ENCODE results near the gene MOCS3. TPM values are rescaled to one million over a fixed set of nuclear protein-coding genes. Genes with fewer than 3 reads are reported as not detected.

Gene MOCS3
- total RNA-seq, 2 donors from 2014 or later = 6.6 to 7.9 TPM

DNA sequence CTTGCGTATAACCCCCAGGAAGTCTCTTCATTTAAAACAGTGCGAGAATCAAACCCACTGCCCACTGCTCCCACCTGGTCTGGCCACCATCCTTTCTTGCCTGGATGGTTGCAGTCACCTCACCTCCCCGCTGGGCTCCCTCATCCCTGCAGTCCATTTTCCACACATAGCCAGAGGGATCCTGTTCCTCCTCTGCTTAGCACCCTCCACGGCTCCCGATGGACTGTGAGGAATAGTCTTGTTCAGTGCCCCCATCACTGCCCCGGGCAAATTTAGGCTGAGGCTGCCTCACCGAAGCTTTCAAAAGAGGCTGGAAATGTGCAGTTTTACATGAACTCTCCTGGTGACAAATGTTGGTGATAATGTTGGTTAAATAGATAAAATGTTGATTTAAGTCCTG is 46.6 kb downstream of the MOCS3 start:
- WGBS = 95% methylated on average over 7 of the region's 7 CpGs
- TF ChIP-seq, protein P1, sequence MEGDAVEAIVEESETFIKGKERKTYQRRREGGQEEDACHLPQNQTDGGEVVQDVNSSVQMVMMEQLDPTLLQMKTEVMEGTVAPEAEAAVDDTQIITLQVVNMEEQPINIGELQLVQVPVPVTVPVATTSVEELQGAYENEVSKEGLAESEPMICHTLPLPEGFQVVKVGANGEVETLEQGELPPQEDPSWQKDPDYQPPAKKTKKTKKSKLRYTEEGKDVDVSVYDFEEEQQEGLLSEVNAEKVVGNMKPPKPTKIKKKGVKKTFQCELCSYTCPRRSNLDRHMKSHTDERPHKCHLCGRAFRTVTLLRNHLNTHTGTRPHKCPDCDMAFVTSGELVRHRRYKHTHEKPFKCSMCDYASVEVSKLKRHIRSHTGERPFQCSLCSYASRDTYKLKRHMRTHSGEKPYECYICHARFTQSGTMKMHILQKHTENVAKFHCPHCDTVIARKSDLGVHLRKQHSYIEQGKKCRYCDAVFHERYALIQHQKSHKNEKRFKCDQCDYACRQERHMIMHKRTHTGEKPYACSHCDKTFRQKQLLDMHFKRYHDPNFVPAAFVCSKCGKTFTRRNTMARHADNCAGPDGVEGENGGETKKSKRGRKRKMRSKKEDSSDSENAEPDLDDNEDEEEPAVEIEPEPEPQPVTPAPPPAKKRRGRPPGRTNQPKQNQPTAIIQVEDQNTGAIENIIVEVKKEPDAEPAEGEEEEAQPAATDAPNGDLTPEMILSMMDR (IDR thresholded peaks at IDR 0.05) = no peak
- TF ChIP-seq POLR2AphosphoS5 (IDR thresholded peaks at IDR 0.05) (no peak), POLR2A (IDR thresholded peaks at IDR 0.05) (no peak)
- no peak overlapping the region for H3K4me3 ChIP-seq
- H3K27me3 ChIP-seq (replicated peaks; ENCODE audit: insufficient read depth) = no peaks in the 10 kb centered on the region
- DNase-seq (ENCODE audit: low spot score) = no peak
- H3K9me3 ChIP-seq = no peaks in the 10 kb centered on the region
- no peaks in the 10 kb centered on the region for H3K36me3 ChIP-seq
- H3K27ac ChIP-seq = no peak overlapping the region
- no peaks in the 10 kb centered on the region for H3K4me1 ChIP-seq (replicated peaks)
- intact Hi-C loops (cut with DNase I) = no loop called here

DNA sequence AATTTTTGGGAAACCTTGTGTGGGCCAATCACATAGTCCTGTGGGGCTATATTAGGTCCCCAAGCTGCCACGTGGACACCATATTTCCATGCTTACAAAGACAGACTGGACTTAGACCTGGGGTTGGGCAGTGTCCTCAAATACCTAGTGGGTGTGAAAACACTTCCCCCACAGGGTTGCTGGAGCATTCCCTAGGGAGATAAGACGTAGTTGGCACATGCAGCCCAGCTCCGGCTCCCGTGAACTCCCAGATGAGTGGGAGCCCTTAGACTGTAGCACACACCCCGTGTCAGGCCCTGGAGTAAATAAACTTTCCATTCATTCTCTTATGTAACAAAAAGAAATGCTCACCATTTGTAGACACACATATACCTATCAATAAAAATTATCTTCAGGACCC is 50.1 kb downstream of the MOCS3 start:
- intact Hi-C loops (cut with DNase I) = no loop called here
- DNase-seq (ENCODE audit: low spot score) = no peak

DNA sequence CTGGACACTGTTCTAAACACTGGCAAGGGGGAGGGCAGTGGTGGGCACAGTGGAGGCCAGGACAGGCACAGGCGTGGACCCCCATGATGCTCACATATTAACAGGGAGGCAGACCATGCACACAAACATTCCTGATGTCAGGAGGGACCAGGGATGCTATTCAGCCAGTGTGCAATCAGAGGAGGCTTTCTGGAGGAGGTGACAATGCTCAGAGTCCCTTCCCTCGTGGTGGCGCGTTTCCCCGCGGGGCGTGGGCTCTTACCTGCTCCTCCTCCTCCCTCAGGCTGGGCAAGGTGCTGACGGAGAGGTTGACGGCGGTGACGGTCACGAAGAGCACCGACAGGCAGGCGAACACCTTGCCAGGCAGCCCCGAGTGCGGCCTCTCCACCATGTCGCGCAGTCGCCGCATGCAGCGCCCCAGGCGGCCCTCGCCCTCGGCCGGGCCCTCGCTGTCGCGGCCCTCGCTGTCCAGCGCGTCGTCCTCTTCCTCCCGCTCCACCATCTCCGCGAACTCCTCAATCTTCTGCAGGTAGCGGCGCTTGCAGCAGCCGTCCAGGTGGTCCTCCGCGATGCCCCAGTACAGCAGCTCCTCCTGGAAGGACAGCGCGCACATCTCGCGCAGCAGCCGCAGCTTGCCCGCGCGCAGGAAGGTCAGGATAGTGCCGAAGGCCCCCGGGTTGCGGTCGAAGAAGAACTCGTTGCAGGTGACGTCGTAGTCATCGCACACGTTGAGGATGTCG is 50.9 kb downstream of the MOCS3 start:
- 88% methylated on average over 58 of the region's 58 CpGs for WGBS
- Histone ChIP-seq H3K4me3 (no peak overlapping the region), H3K27ac (no peak overlapping the region), H3K36me3 (no peaks in the 10 kb centered on the region), H3K9me3 (no peaks in the 10 kb centered on the region), H3K27me3 (replicated peaks; ENCODE audit: insufficient read depth) (no peaks in the 10 kb centered on the region), H3K4me1 (replicated peaks) (no peaks in the 10 kb centered on the region)
- TF ChIP-seq, protein P1 (IDR thresholded peaks at IDR 0.05) = no peak
- TF ChIP-seq POLR2AphosphoS5 (IDR thresholded peaks at IDR 0.05) (no peak), POLR2A (IDR thresholded peaks at IDR 0.05) (no peak)
- intact Hi-C loops (cut with DNase I) = no loop called here
- no peak for DNase-seq (ENCODE audit: low spot score)

More for the DNA sequence above, 50.1 kb downstream of the MOCS3 start:
- TF ChIP-seq POLR2AphosphoS5 (IDR thresholded peaks at IDR 0.05) (no peak), POLR2A (IDR thresholded peaks at IDR 0.05) (no peak)
- H3K36me3 ChIP-seq = no peaks in the 10 kb centered on the region
- H3K4me1 ChIP-seq (replicated peaks) = no peaks in the 10 kb centered on the region
- no peak overlapping the region for H3K27ac ChIP-seq
- WGBS = 83% methylated on average over 5 of the region's 5 CpGs
- no peaks in the 10 kb centered on the region for H3K9me3 ChIP-seq
- no peaks in the 10 kb centered on the region for H3K27me3 ChIP-seq (replicated peaks; ENCODE audit: insufficient read depth)
- no peak overlapping the region for H3K4me3 ChIP-seq

DNA sequence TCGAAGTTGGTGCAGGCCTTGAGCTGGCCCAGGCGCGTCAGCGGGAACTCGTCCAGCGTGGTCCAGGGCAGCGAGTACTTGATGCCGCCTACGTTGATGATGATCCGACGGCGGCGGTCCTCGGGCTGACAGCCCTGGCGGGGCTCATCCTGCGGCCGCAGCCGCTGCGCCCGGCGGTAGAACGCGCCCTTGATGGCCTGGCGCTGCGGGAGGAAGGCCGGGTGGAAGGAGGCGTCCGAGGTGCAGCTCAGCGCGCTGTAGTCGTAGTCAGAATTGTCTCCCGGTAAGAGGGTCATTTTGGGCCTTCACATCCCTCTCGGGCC is 51.4 kb downstream of the MOCS3 start:
- Histone ChIP-seq H3K4me1 (replicated peaks) (no peaks in the 10 kb centered on the region), H3K27ac (no peak overlapping the region), H3K36me3 (no peaks in the 10 kb centered on the region), H3K9me3 (no peaks in the 10 kb centered on the region), H3K4me3 (no peak overlapping the region), H3K27me3 (replicated peaks; ENCODE audit: insufficient read depth) (no peaks in the 10 kb centered on the region)
- TF ChIP-seq, protein P1 (IDR thresholded peaks at IDR 0.05) = no peak
- TF ChIP-seq POLR2AphosphoS5 (IDR thresholded peaks at IDR 0.05) (no peak), POLR2A (IDR thresholded peaks at IDR 0.05) (no peak)
- intact Hi-C loops (cut with DNase I) = no loop called here
- 92% methylated on average over 32 of the region's 33 CpGs for WGBS
- DNase-seq (ENCODE audit: low spot score) = no peak

DNA sequence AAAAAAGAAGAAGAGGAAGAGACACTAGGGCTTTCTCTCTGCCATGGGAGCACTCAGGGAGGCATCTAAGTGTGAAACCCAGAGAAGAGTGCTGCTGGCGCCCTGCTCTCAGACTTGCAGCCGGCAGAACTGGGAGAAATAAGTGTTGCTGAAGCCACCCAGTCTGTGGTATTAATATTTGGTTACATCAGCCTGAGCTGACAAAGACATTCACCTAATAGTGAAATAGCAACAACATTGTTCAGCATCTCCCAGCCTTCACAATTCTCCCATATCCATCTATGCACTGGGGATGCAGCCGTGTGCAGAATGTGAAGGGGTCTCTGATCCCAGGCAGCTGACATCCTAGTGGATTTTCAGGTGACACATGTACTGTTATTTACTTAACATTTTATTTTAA is 52.3 kb downstream of the MOCS3 start:
- Histone ChIP-seq H3K27me3 (replicated peaks; ENCODE audit: insufficient read depth) (no peaks in the 10 kb centered on the region), H3K27ac (no peak overlapping the region), H3K36me3 (no peaks in the 10 kb centered on the region), H3K4me1 (replicated peaks) (no peaks in the 10 kb centered on the region), H3K4me3 (no peak overlapping the region), H3K9me3 (no peaks in the 10 kb centered on the region)
- intact Hi-C loops (cut with DNase I) = no loop called here
- 93% methylated on average over 3 of the region's 3 CpGs for WGBS
- no peak for DNase-seq (ENCODE audit: low spot score)
- TF ChIP-seq POLR2A (IDR thresholded peaks at IDR 0.05) = no peak
- TF ChIP-seq, protein P1 (IDR thresholded peaks at IDR 0.05) = no peak
- no peak for TF ChIP-seq POLR2AphosphoS5 (IDR thresholded peaks at IDR 0.05)
